Osteocyte (in vitro differentiated cells): ENCODE data around the gene JAKMIP1. TPM values are rescaled to one million over a fixed set of nuclear protein-coding genes. Genes with fewer than 3 reads are reported as not detected.

ENCODE experiments used
- DNase-seq: peaks from one replicate; pipeline ENCODE4 v3.0.0; 2021; ENCODE audit warnings: mixed read lengths; ENCODE audit not compliant: unreplicated experiment; ENCODE audit errors: extremely low spot score
- H3K27ac Mint-ChIP-seq: one replicate; pipeline ENCODE4 v1.8.0; 2021; ENCODE audit warnings: mild to moderate bottlenecking, mixed read lengths; ENCODE audit not compliant: unreplicated experiment
- H3K27me3 Mint-ChIP-seq: one replicate; pipeline ENCODE4 v1.8.0; 2021; ENCODE audit warnings: mixed read lengths; ENCODE audit not compliant: unreplicated experiment
- H3K36me3 Mint-ChIP-seq: one replicate; pipeline ENCODE4 v1.8.0; 2021; ENCODE audit warnings: mixed read lengths; ENCODE audit not compliant: unreplicated experiment
- H3K4me1 Mint-ChIP-seq: one replicate; pipeline ENCODE4 v1.8.0; 2021; ENCODE audit warnings: mixed read lengths; ENCODE audit not compliant: unreplicated experiment
- H3K4me3 Mint-ChIP-seq: one replicate; pipeline ENCODE4 v1.8.0; 2021; ENCODE audit warnings: mild to moderate bottlenecking, moderate library complexity, mixed read lengths; ENCODE audit not compliant: unreplicated experiment
- H3K9me3 Mint-ChIP-seq: one replicate; pipeline ENCODE4 v1.8.0; 2021; ENCODE audit warnings: mixed read lengths; ENCODE audit not compliant: unreplicated experiment
- CTCF ChIP-seq: fragments of 200-600 bp; sonication (generic); IDR thresholded peaks from 2 replicates; pipeline ENCODE4 v1.5.0; 2021; ENCODE audit warnings: antibody characterized with exemption, mild to moderate bottlenecking, moderate library complexity
- total RNA-seq: library from RNA; stranded (reverse); gene quantifications from 2 replicates; pipeline ENCODE4 v1.2.1, GENCODE V29; 2021

JAKMIP1 gene
- total RNA-seq, 1 donor from 2014 or later = not detected

- Mint-ChIP-seq H3K4me3 (no peak overlapping the region), H3K27ac (no peak overlapping the region), H3K9me3 (no peaks in the 10 kb centered on the region), H3K4me1 (no peaks in the 10 kb centered on the region), H3K36me3 (no peaks in the 10 kb centered on the region), H3K27me3 (peaks cover 20% of the 10 kb centered on the region)
- no peak for TF ChIP-seq CTCF
- DNase-seq = no peak
Measured at GRCh38 chr4:6097581-6097980, 102.8 kb downstream of the JAKMIP1 start.

GRCh38 chr4:6095897-6096296 is 104.5 kb downstream of the JAKMIP1 start:
- no peaks in the 10 kb centered on the region for H3K4me1 Mint-ChIP-seq
- H3K27me3 Mint-ChIP-seq = peaks cover 20% of the 10 kb centered on the region
- no peak overlapping the region for H3K27ac Mint-ChIP-seq
- no peak overlapping the region for H3K4me3 Mint-ChIP-seq
- DNase-seq = no peak
- H3K36me3 Mint-ChIP-seq = no peaks in the 10 kb centered on the region
- H3K9me3 Mint-ChIP-seq = no peaks in the 10 kb centered on the region
- TF ChIP-seq CTCF = no peak

- DNase-seq = no peak
- no peak overlapping the region for H3K4me3 Mint-ChIP-seq
- no peaks in the 10 kb centered on the region for H3K9me3 Mint-ChIP-seq
- no peaks in the 10 kb centered on the region for H3K4me1 Mint-ChIP-seq
- H3K27me3 Mint-ChIP-seq = peaks cover 20% of the 10 kb centered on the region
- no peaks in the 10 kb centered on the region for H3K36me3 Mint-ChIP-seq
- TF ChIP-seq CTCF = no peak
- H3K27ac Mint-ChIP-seq = no peak overlapping the region
Measured at GRCh38 chr4:6095023-6095752, 105.2 kb downstream of the JAKMIP1 start.

- Mint-ChIP-seq H3K9me3 (no peaks in the 10 kb centered on the region), H3K4me3 (no peak overlapping the region), H3K27ac (no peak overlapping the region), H3K27me3 (peaks cover 12% of the 10 kb centered on the region), H3K4me1 (no peaks in the 10 kb centered on the region), H3K36me3 (no peaks in the 10 kb centered on the region)
- no peak for DNase-seq
- no peak for TF ChIP-seq CTCF
Measured at GRCh38 chr4:6093671-6094070, 106.7 kb downstream of the JAKMIP1 start.

GRCh38 chr4:6092971-6093370 is 107.4 kb downstream of the JAKMIP1 start:
- H3K9me3 Mint-ChIP-seq = no peaks in the 10 kb centered on the region
- no peak for TF ChIP-seq CTCF
- H3K27ac Mint-ChIP-seq = no peak overlapping the region
- no peaks in the 10 kb centered on the region for H3K4me1 Mint-ChIP-seq
- H3K36me3 Mint-ChIP-seq = no peaks in the 10 kb centered on the region
- H3K4me3 Mint-ChIP-seq = no peak overlapping the region
- DNase-seq = no peak
- peaks cover 16% of the 10 kb centered on the region for H3K27me3 Mint-ChIP-seq
